ENCODE results near the gene RAD23A.
"Not testable (repeated sequence)": the region's sequence is repeated elsewhere in the genome, so short reads cannot be mapped to it uniquely, and the experiment has no call there.

Gene RAD23A

DNA sequence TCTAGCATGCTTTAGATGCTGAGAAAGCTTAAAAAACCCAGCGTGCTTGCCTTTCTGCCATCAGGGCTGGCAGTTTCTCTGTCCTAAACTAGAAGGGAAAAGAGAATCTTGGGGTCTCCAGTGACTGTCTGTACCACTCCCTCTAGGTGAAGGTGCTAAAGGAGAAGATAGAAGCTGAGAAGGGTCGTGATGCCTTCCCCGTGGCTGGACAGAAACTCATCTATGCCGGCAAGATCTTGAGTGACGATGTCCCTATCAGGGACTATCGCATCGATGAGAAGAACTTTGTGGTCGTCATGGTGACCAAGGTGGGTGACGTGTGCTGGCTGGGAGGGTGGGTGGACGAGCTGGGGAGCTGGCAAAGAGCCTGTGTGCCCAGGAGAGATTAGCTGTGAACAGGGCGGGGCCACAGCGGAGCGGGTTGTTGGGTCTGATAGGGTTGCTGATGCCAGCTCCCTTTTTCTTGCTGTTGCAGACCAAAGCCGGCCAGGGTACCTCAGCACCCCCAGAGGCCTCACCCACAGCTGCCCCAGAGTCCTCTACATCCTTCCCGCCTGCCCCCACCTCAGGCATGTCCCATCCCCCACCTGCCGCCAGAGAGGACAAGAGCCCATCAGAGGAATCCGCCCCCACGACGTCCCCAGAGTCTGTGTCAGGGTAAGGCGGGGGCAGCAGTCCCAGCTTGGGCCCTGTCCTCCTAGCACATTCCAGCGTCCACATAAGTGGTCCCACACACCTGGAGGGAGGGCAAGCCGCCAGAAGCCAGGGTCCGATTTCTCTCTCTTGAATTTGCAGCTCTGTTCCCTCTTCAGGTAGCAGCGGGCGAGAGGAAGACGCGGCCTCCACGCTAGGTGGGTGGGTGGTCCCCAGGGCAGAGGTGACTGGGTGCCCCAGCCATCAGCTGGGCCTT lies 2.3 kb downstream of the RAD23A start:
- no peaks in the 10 kb centered on the region for H3K9me3 ChIP-seq (ENCODE audit: control insufficient read depth in 2 of 2, low read length in 2 of 2)
- H3K4me1 ChIP-seq (ENCODE audit: control insufficient read depth in 2 of 2, insufficient read depth in 2 of 2, low read length in 2 of 2) = peaks cover 8 to 15% of the 10 kb centered on the region in 2 donors
- no peak overlapping the region for H3K27ac ChIP-seq (ENCODE audit: low read depth in 2 of 2, low read length in 2 of 2)
- no peak overlapping the region for H3K9ac ChIP-seq (ENCODE audit: low read depth in 1 of 2, low read length in 2 of 2)
- no peak overlapping the region for H3K4me3 ChIP-seq (ENCODE audit: low read length in 2 of 2)
- no peaks in the 10 kb centered on the region for H3K27me3 ChIP-seq (ENCODE audit: control insufficient read depth in 2 of 2, insufficient read depth in 2 of 2, low read length in 2 of 2)
- H3K36me3 ChIP-seq (ENCODE audit: control insufficient read depth in 2 of 2, insufficient read depth in 2 of 2, low read length in 2 of 2) = peaks cover 53 to 62% of the 10 kb centered on the region in 2 donors

DNA sequence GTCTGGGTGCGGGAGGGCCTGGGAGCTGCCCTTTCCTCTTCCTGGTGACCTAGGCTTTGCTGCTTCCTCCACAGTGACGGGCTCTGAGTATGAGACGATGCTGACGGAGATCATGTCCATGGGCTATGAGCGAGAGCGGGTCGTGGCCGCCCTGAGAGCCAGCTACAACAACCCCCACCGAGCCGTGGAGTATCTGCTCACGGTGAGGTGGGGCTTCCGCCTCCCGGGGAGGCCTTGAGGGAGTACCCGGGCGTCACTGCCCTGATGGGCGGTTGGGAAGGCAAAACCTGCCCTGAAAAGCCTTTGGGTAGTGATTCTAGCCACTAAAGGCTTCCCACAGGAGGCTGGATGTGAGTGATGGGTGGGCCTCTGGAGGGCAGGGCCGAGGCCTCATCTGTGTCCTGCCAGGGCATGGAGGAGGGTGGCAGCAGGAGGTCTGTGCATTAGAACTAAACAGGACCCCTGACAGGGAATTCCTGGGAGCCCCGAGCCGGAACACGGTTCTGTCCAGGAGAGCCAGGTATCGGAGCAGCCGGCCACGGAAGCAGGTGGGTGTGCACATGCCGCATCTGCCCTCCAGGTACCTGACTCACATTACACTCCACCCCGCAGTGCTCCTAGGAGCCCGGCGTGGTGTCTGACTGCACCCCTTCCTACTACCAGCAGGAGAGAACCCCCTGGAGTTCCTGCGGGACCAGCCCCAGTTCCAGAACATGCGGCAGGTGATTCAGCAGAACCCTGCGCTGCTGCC lies 3.1 kb downstream of the RAD23A start:
- Histone ChIP-seq H3K9ac (ENCODE audit: low read depth in 1 of 2, low read length in 2 of 2) (no peak overlapping the region), H3K9me3 (ENCODE audit: control insufficient read depth in 2 of 2, low read length in 2 of 2) (no peaks in the 10 kb centered on the region), H3K36me3 (ENCODE audit: control insufficient read depth in 2 of 2, insufficient read depth in 2 of 2, low read length in 2 of 2) (peaks cover 45 to 60% of the 10 kb centered on the region in 2 donors), H3K27me3 (ENCODE audit: control insufficient read depth in 2 of 2, insufficient read depth in 2 of 2, low read length in 2 of 2) (no peaks in the 10 kb centered on the region), H3K4me3 (ENCODE audit: low read length in 2 of 2) (no peak overlapping the region), H3K27ac (ENCODE audit: low read depth in 2 of 2, low read length in 2 of 2) (no peak overlapping the region), H3K4me1 (ENCODE audit: control insufficient read depth in 2 of 2, insufficient read depth in 2 of 2, low read length in 2 of 2) (peaks cover 10% of the 10 kb centered on the region in 2 donors)

DNA sequence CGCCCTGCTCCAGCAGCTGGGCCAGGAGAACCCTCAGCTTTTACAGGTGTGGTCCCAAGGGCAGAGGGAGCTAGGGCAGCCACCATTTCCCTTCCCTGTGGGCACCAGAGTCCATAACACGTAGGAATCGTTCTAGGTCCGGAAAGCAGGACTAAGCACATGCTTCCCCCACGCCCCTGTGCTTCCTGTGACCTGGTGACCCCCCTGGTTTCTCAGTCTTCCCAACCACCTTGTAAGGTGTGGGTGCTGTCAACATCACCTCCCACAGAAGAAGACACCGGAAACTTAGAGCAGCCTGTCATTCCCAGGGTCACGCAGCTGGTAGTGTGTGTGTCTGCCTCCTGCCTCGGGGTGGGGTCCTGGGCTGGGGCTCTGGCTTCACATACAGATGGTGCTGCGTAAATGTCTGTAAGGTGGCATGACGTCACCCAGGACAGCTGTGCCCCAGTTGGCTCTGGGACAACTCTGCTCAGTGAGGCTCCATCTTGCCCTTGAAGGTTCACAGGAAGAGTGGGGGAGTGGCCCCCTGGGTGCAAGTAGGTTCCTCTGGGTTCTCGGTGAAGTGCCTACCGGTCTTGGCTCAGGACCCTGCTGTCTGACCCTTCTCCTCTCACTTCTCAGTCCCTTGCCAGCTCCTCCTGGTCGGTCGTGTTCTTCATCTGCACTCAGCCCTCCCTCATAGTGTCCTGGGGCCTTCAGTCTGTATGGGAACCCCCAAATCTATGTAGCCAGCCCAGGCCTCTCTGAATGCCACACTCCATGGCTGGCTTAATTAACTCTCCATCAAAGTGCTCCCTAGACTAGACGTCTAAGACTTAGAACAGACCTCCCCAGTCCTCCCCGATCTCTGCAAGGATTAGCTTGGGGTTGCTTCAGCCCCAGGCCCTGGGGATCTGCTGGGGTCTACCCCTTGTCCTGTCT lies 4.0 kb downstream of the RAD23A start:
- H3K36me3 ChIP-seq (ENCODE audit: control insufficient read depth in 2 of 2, insufficient read depth in 2 of 2, low read length in 2 of 2) = peaks cover 40 to 60% of the 10 kb centered on the region in 2 donors
- no peak overlapping the region for H3K4me3 ChIP-seq (ENCODE audit: low read length in 2 of 2)
- no peak overlapping the region for H3K27ac ChIP-seq (ENCODE audit: low read depth in 2 of 2, low read length in 2 of 2)
- H3K9me3 ChIP-seq (ENCODE audit: control insufficient read depth in 2 of 2, low read length in 2 of 2) = no peaks in the 10 kb centered on the region
- peaks cover 17 to 18% of the 10 kb centered on the region in 2 donors for H3K4me1 ChIP-seq (ENCODE audit: control insufficient read depth in 2 of 2, insufficient read depth in 2 of 2, low read length in 2 of 2)
- no peaks in the 10 kb centered on the region for H3K27me3 ChIP-seq (ENCODE audit: control insufficient read depth in 2 of 2, insufficient read depth in 2 of 2, low read length in 2 of 2)
- H3K9ac ChIP-seq (ENCODE audit: low read depth in 1 of 2, low read length in 2 of 2) = no peak overlapping the region

- not testable (repeated sequence) for H3K27me3 ChIP-seq (ENCODE audit: control insufficient read depth in 2 of 2, insufficient read depth in 2 of 2, low read length in 2 of 2); H3K9me3 ChIP-seq (ENCODE audit: control insufficient read depth in 2 of 2, low read length in 2 of 2); H3K27ac ChIP-seq (ENCODE audit: low read depth in 2 of 2, low read length in 2 of 2); H3K4me3 ChIP-seq (ENCODE audit: low read length in 2 of 2); H3K9ac ChIP-seq (ENCODE audit: low read depth in 1 of 2, low read length in 2 of 2)
- Histone ChIP-seq H3K36me3 (ENCODE audit: control insufficient read depth in 2 of 2, insufficient read depth in 2 of 2, low read length in 2 of 2) (peaks cover 38 to 58% of the 10 kb centered on the region in 2 donors), H3K4me1 (ENCODE audit: control insufficient read depth in 2 of 2, insufficient read depth in 2 of 2, low read length in 2 of 2) (peaks cover 18 to 23% of the 10 kb centered on the region in 2 donors)
Measured at GRCh38 chr19:12952050-12952449, 6.4 kb downstream of the RAD23A start.

- Histone ChIP-seq H3K9ac (ENCODE audit: low read depth in 1 of 2, low read length in 2 of 2) (no peak overlapping the region), H3K27me3 (ENCODE audit: control insufficient read depth in 2 of 2, insufficient read depth in 2 of 2, low read length in 2 of 2) (no peaks in the 10 kb centered on the region), H3K4me3 (ENCODE audit: low read length in 2 of 2) (no peak overlapping the region), H3K9me3 (ENCODE audit: control insufficient read depth in 2 of 2, low read length in 2 of 2) (no peaks in the 10 kb centered on the region), H3K27ac (ENCODE audit: low read depth in 2 of 2, low read length in 2 of 2) (no peak overlapping the region), H3K4me1 (ENCODE audit: control insufficient read depth in 2 of 2, insufficient read depth in 2 of 2, low read length in 2 of 2) (peaks cover 18 to 21% of the 10 kb centered on the region in 2 donors), H3K36me3 (ENCODE audit: control insufficient read depth in 2 of 2, insufficient read depth in 2 of 2, low read length in 2 of 2) (peaks cover 38 to 56% of the 10 kb centered on the region in 2 donors)
Measured at GRCh38 chr19:12952488-12953137, 7.0 kb downstream of the RAD23A start.

DNA sequence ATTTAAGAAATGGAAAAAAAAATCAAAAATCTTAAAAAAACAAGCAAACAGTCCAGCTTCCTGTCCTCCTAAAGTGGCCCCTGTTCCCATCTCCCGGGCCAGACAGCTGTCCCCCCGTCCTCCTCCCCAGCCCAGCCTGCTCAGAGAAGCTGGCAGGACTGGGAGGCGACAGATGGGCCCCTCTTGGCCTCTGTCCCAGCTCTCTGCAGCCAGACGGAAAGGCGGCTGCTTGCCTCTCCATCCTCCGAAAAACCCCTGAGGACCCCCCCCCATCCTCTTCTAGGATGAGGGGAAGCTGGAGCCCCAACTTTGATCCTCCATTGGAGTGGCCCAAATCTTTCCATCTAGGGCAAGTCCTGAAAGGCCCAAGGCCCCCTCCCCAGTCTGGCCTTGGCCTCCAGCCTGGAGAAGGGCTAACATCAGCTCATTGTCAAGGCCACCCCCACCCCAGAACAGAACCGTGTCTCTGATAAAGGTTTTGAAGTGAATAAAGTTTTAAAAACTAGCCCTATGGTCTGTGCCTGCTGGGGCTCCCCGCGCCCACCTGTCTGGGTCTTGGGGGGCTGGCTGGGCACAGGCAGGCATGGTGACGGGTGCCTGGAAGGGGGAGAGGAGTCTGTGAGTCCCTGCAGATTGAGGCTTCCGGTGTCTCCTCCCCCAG lies 7.6 kb downstream of the RAD23A start:
- H3K4me3 ChIP-seq (ENCODE audit: low read length in 2 of 2) = no peak overlapping the region
- no peak overlapping the region for H3K9ac ChIP-seq (ENCODE audit: low read depth in 1 of 2, low read length in 2 of 2)
- H3K36me3 ChIP-seq (ENCODE audit: control insufficient read depth in 2 of 2, insufficient read depth in 2 of 2, low read length in 2 of 2) = peaks cover 31 to 49% of the 10 kb centered on the region in 2 donors
- H3K27ac ChIP-seq (ENCODE audit: low read depth in 2 of 2, low read length in 2 of 2) = no peak overlapping the region
- H3K4me1 ChIP-seq (ENCODE audit: control insufficient read depth in 2 of 2, insufficient read depth in 2 of 2, low read length in 2 of 2) = peaks cover 18 to 21% of the 10 kb centered on the region in 2 donors
- no peaks in the 10 kb centered on the region for H3K27me3 ChIP-seq (ENCODE audit: control insufficient read depth in 2 of 2, insufficient read depth in 2 of 2, low read length in 2 of 2)
- no peaks in the 10 kb centered on the region for H3K9me3 ChIP-seq (ENCODE audit: control insufficient read depth in 2 of 2, low read length in 2 of 2)

DNA sequence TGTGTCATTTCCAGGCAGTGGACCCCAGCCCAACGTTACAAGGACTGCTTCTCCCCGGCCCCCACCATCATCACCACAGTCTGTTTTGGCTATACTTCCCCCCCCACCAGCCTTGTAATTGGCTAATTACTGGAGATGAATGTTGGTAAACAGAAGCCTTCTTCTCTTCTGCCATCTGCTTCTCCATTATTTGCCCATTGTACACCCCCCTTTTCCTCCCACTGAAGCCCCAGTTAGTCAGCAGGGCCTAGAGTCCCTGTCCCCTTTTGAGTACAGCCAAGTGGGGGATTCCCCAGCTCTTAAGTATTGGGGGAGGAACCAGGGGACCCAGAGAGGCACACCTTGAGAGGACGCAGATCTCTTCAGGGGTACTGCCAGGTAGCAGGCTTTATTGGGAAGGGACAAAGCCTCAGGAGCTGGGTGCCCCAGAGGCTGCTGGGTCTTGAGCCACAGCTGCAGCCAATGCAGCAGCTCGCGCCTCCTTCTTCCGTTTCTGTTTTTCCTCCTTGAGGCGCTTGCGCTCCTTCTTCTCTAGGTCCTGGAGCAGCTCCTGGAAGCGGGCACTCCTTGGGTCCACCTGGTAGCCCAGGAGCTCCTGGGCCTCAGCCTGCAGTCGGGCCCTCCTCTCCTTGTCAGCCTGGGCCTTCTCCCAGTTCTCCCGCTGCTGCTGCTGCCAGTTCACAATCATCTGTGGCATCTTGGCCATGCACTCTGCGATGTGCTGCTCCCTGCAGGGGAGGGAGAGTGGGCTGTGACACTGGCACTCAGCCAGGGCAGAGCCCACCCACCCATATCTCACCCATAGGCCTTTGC lies 8.3 kb downstream of the RAD23A start:
- H3K9ac ChIP-seq (ENCODE audit: low read depth in 1 of 2, low read length in 2 of 2) = no peak overlapping the region
- H3K27ac ChIP-seq (ENCODE audit: low read depth in 2 of 2, low read length in 2 of 2) = peak overlapping the region; percentile 39 to 40
- no peaks in the 10 kb centered on the region for H3K27me3 ChIP-seq (ENCODE audit: control insufficient read depth in 2 of 2, insufficient read depth in 2 of 2, low read length in 2 of 2)
- peaks cover 24 to 42% of the 10 kb centered on the region in 2 donors for H3K36me3 ChIP-seq (ENCODE audit: control insufficient read depth in 2 of 2, insufficient read depth in 2 of 2, low read length in 2 of 2)
- H3K4me1 ChIP-seq (ENCODE audit: control insufficient read depth in 2 of 2, insufficient read depth in 2 of 2, low read length in 2 of 2) = peaks cover 18 to 21% of the 10 kb centered on the region in 2 donors
- H3K4me3 ChIP-seq (ENCODE audit: low read length in 2 of 2) = no peak overlapping the region
- no peaks in the 10 kb centered on the region for H3K9me3 ChIP-seq (ENCODE audit: control insufficient read depth in 2 of 2, low read length in 2 of 2)

DNA sequence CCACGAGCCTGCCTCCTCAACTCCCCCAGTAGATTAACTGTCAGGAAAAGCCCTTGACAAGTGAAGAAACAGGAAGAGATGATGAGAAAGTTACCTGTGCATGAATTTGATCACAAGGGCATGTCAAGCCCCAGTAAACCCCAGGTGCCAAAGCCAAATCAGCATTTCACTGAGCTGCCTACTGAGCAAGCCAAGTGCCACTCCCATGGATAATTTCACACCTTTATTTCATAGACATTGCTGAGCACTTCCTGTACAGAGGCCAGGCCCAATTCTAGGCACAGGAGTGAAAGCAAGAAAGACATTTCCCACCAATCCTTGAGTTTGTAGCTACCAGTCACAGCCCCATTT lies 8.9 kb downstream of the RAD23A start:
- Histone ChIP-seq H3K27me3 (ENCODE audit: control insufficient read depth in 2 of 2, insufficient read depth in 2 of 2, low read length in 2 of 2) (no peaks in the 10 kb centered on the region), H3K36me3 (ENCODE audit: control insufficient read depth in 2 of 2, insufficient read depth in 2 of 2, low read length in 2 of 2) (peaks cover 18 to 36% of the 10 kb centered on the region in 2 donors), H3K9ac (ENCODE audit: low read depth in 1 of 2, low read length in 2 of 2) (no peak overlapping the region), H3K4me1 (ENCODE audit: control insufficient read depth in 2 of 2, insufficient read depth in 2 of 2, low read length in 2 of 2) (peaks cover 18 to 21% of the 10 kb centered on the region in 2 donors), H3K27ac (ENCODE audit: low read depth in 2 of 2, low read length in 2 of 2) (peak overlapping the region; percentile 39 to 49), H3K9me3 (ENCODE audit: control insufficient read depth in 2 of 2, low read length in 2 of 2) (no peaks in the 10 kb centered on the region), H3K4me3 (ENCODE audit: low read length in 2 of 2) (no peak overlapping the region)
